Neural cell (in vitro differentiated cells): ENCODE measurements around the gene HAAO.

Experiments used
- EP300 ChIP-seq: fragments of 450-650 bp; conservative IDR thresholded peaks from 2 replicates; pipeline ENCODE4 v1.6.1; 2014; ENCODE audit warnings: antibody characterized with exemption, mild to moderate bottlenecking, moderate library complexity; ENCODE audit not compliant: poor library complexity, severe bottlenecking
- MXI1 ChIP-seq: fragments of 450-650 bp; conservative IDR thresholded peaks from 2 replicates; pipeline ENCODE4 v1.6.1; 2014; ENCODE audit warnings: antibody characterized with exemption, mild to moderate bottlenecking; ENCODE audit not compliant: poor library complexity, severe bottlenecking
- POLR2AphosphoS5 ChIP-seq: IDR thresholded peaks from 2 replicates; pipeline ENCODE4 v1.6.1; 2012
- TAF1 ChIP-seq: IDR thresholded peaks from 2 replicates; pipeline ENCODE4 v1.6.1; 2012; ENCODE audit warnings: low read depth
- TF ChIP-seq, protein P1 (sequence below): fragments of 450-650 bp; IDR thresholded peaks from 2 replicates; pipeline ENCODE4 v1.5.1; 2014; ENCODE audit warnings: antibody characterized with exemption, mild to moderate bottlenecking, moderate library complexity; ENCODE audit not compliant: poor library complexity, severe bottlenecking
- TF ChIP-seq, protein P2 (sequence below): IDR thresholded peaks from 2 replicates; pipeline ENCODE4 v1.6.1; 2012; ENCODE audit warnings: borderline replicate concordance

DNA sequence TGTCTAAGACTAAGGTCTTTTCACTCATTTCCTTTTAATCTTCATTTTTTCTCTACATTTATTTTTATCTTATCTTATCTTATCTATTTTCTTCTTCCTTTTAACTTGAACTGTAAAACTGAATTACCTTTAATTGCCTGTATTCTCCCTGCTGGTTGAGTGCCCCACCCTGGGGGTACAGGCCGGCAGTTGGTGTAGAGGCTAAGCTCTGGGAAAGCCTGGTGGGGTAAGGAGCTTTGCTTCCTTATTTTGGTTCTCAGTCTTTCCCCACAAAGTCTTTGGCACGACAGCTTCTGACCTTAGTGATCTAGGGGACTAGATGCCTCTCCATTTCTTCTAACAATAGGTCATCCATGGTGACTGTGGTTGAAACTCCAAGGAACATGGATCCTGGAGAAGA is 26.8 kb upstream of the HAAO start:
- TF ChIP-seq, protein P1, sequence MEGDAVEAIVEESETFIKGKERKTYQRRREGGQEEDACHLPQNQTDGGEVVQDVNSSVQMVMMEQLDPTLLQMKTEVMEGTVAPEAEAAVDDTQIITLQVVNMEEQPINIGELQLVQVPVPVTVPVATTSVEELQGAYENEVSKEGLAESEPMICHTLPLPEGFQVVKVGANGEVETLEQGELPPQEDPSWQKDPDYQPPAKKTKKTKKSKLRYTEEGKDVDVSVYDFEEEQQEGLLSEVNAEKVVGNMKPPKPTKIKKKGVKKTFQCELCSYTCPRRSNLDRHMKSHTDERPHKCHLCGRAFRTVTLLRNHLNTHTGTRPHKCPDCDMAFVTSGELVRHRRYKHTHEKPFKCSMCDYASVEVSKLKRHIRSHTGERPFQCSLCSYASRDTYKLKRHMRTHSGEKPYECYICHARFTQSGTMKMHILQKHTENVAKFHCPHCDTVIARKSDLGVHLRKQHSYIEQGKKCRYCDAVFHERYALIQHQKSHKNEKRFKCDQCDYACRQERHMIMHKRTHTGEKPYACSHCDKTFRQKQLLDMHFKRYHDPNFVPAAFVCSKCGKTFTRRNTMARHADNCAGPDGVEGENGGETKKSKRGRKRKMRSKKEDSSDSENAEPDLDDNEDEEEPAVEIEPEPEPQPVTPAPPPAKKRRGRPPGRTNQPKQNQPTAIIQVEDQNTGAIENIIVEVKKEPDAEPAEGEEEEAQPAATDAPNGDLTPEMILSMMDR: no peak
- TF ChIP-seq, protein P2, sequence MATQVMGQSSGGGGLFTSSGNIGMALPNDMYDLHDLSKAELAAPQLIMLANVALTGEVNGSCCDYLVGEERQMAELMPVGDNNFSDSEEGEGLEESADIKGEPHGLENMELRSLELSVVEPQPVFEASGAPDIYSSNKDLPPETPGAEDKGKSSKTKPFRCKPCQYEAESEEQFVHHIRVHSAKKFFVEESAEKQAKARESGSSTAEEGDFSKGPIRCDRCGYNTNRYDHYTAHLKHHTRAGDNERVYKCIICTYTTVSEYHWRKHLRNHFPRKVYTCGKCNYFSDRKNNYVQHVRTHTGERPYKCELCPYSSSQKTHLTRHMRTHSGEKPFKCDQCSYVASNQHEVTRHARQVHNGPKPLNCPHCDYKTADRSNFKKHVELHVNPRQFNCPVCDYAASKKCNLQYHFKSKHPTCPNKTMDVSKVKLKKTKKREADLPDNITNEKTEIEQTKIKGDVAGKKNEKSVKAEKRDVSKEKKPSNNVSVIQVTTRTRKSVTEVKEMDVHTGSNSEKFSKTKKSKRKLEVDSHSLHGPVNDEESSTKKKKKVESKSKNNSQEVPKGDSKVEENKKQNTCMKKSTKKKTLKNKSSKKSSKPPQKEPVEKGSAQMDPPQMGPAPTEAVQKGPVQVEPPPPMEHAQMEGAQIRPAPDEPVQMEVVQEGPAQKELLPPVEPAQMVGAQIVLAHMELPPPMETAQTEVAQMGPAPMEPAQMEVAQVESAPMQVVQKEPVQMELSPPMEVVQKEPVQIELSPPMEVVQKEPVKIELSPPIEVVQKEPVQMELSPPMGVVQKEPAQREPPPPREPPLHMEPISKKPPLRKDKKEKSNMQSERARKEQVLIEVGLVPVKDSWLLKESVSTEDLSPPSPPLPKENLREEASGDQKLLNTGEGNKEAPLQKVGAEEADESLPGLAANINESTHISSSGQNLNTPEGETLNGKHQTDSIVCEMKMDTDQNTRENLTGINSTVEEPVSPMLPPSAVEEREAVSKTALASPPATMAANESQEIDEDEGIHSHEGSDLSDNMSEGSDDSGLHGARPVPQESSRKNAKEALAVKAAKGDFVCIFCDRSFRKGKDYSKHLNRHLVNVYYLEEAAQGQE: no peak
- TF ChIP-seq MXI1 (no peak), POLR2AphosphoS5 (no peak), TAF1 (no peak), EP300 (no peak)
